Measurements from ENCODE around the gene TAAR9. TPM values are rescaled to one million over a fixed set of nuclear protein-coding genes. Genes with fewer than 3 reads are reported as not detected.

The TAAR9 gene
- total RNA-seq, 1 experiment from 2014 or later, result not detected

- no peak for DNase-seq (ENCODE audit: low read depth)
Measured at GRCh38 chr6:132587424-132587823, 49.3 kb downstream of the TAAR9 start.

Other genes with a start within 250 kb of the TAAR9 start
- gene MOXD1, start 136.8 kb upstream of the TAAR9 start, total RNA-seq (2014; rRNA removed; shearing (Covaris generic)), result 0.71 and 0.97 TPM in 2 replicates
- gene STX7, start 25.2 kb upstream of the TAAR9 start, total RNA-seq (2014; rRNA removed; shearing (Covaris generic)), result 26.5 and 28.4 TPM in 2 replicates
- not detected in 2 replicates for gene TAAR8, start 14.4 kb downstream of the TAAR9 start, total RNA-seq (2014; rRNA removed; shearing (Covaris generic))
- gene TAAR6, start 32.0 kb downstream of the TAAR9 start, total RNA-seq (2014; rRNA removed; shearing (Covaris generic)), result not detected in 2 replicates
- not detected in 2 replicates for gene TAAR5, start 51.5 kb downstream of the TAAR9 start, total RNA-seq (2014; rRNA removed; shearing (Covaris generic))
- not detected in 2 replicates for gene TAAR2, start 86.0 kb downstream of the TAAR9 start, total RNA-seq (2014; rRNA removed; shearing (Covaris generic))
- not detected in 2 replicates for gene TAAR1, start 120.9 kb downstream of the TAAR9 start, total RNA-seq (2014; rRNA removed; shearing (Covaris generic))
- 0.23 TPM in 1 of 2 replicates, not detected in the other for gene VNN1, start 175.8 kb downstream of the TAAR9 start, total RNA-seq (2014; rRNA removed; shearing (Covaris generic))
- 0.48 TPM in 1 of 2 replicates, not detected in the other for gene VNN2, start 219.6 kb downstream of the TAAR9 start, total RNA-seq (2014; rRNA removed; shearing (Covaris generic))

Data from Daoy (cell line).